SK-N-SH treated with all-trans-retinoic acid at 6 μM for 48 hours (cell line): ENCODE results near the gene SETDB2.

Source experiments
- ARNTL ChIP-seq: fragments of 450-650 bp; formaldehyde crosslinking; IDR thresholded peaks from 2 replicates; pipeline ENCODE4 v1.5.0; 2020; ENCODE audit warnings: low read depth, mild to moderate bottlenecking, moderate library complexity, borderline replicate concordance
- GLIS3 ChIP-seq: fragments of 250-450 bp; sonication (Bioruptor Pico); IDR thresholded peaks from 2 replicates; pipeline ENCODE4 v1.5.0; 2020; ENCODE audit warnings: mild to moderate bottlenecking, moderate library complexity
- PATZ1 ChIP-seq: fragments of 250-450 bp; sonication (Bioruptor Pico); IDR thresholded peaks from 2 replicates; pipeline ENCODE4 v1.8.0; 2020; ENCODE audit warnings: mild to moderate bottlenecking, moderate library complexity, borderline replicate concordance
- PPARA ChIP-seq: fragments of 250-450 bp; sonication (Bioruptor Pico); IDR thresholded peaks from 2 replicates; pipeline ENCODE4 v1.5.0; 2020; ENCODE audit warnings: mild to moderate bottlenecking, borderline replicate concordance
- SNAI2 ChIP-seq: fragments of 250-450 bp; sonication (Bioruptor Pico); IDR thresholded peaks from 2 replicates; pipeline ENCODE4 v1.5.0; 2020; ENCODE audit warnings: mild to moderate bottlenecking, moderate library complexity
- ZFP30 ChIP-seq: fragments of 450-650 bp; formaldehyde crosslinking; IDR thresholded peaks from 2 replicates; pipeline ENCODE4 v1.5.0; 2022; ENCODE audit warnings: mild to moderate bottlenecking, moderate library complexity
- ZNF8 ChIP-seq: fragments of 450-650 bp; formaldehyde crosslinking; IDR thresholded peaks from 2 replicates; pipeline ENCODE4 v1.5.0; 2020; ENCODE audit warnings: mild to moderate bottlenecking, moderate library complexity

- TF ChIP-seq ARNTL (CRISPR knock-in tag): no peak
- TF ChIP-seq SNAI2 (CRISPR knock-in tag): no peak
- no peak for TF ChIP-seq ZNF8 (CRISPR knock-in tag)
- TF ChIP-seq PPARA: no peak
- no peak for TF ChIP-seq ZFP30 (CRISPR knock-in tag)
- no peak for TF ChIP-seq PATZ1 (CRISPR knock-in tag)
- no peak for TF ChIP-seq GLIS3
Measured at GRCh38 chr13:49412749-49413148, 31.3 kb upstream of the SETDB2 start.
